GM10266 (cell line): ENCODE measurements around the gene GNAS-AS1.

Experiments
- DNase-seq: peaks from one replicate; pipeline ENCODE4 v3.0.0; 2012; ENCODE audit errors: extremely low spot score
- CTCF ChIP-seq: IDR thresholded peaks from 2 replicates; pipeline ENCODE4 v1.5.1; 2012; ENCODE audit warnings: mild to moderate bottlenecking, low read depth; ENCODE audit not compliant: control insufficient read depth, insufficient read depth; ENCODE audit errors: missing control alignments

Gene GNAS-AS1

GRCh38 chr20:58777657-58778056 is 73.0 kb downstream of the GNAS-AS1 start:
- TF ChIP-seq CTCF: no peak
- no peak for DNase-seq

GRCh38 chr20:58776109-58776508 is 74.6 kb downstream of the GNAS-AS1 start:
- no peak for TF ChIP-seq CTCF
- DNase-seq: no peak

DNA sequence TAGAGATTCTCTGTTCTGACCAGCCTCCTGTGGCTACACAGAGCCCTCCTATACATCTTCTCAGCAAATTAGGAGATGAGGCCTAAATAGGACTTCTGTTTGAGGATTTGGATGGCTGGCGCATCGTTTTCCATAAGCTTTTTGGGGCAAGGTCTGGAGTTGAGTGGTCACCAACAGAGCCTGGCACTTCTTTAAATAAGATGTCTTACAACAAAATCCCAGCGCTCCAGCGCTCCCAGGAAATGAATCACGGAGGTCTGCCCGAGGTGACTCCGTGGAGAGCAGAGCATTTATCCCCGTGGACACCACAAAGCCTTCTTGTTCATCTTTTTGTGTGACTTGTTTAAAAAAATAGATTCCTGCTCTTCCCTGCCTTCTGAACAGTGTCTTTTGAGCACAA is 75.3 kb downstream of the GNAS-AS1 start:
- no peak for DNase-seq
- no peak for TF ChIP-seq CTCF

GRCh38 chr20:58774667-58775263 is 75.9 kb downstream of the GNAS-AS1 start:
- TF ChIP-seq CTCF: no peak
- no peak for DNase-seq

DNA sequence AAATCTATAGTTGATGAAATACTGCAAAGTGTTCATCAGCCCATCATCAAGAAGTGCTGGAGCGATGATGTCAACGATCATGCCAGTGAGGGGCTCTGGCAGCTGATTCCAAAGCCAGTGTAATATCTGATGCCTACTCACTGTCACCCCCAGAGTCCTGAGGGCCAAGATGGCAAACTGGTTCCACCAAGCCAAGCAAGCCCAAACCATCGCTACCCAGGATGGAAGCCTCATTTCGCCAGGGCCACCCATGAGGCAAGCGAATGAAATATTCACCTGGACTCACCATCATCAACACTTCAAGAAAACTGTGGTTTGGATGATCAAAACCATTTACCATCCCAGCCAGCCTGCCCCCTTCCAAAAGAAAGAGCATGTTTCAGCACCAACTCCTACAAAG is 76.5 kb downstream of the GNAS-AS1 start:
- DNase-seq: no peak
- TF ChIP-seq CTCF: no peak

GRCh38 chr20:58772786-58773185 is 77.9 kb downstream of the GNAS-AS1 start:
- DNase-seq: no peak
- no peak for TF ChIP-seq CTCF
